ENCODE measurements around the gene KIFC3.

KIFC3 gene

DNA sequence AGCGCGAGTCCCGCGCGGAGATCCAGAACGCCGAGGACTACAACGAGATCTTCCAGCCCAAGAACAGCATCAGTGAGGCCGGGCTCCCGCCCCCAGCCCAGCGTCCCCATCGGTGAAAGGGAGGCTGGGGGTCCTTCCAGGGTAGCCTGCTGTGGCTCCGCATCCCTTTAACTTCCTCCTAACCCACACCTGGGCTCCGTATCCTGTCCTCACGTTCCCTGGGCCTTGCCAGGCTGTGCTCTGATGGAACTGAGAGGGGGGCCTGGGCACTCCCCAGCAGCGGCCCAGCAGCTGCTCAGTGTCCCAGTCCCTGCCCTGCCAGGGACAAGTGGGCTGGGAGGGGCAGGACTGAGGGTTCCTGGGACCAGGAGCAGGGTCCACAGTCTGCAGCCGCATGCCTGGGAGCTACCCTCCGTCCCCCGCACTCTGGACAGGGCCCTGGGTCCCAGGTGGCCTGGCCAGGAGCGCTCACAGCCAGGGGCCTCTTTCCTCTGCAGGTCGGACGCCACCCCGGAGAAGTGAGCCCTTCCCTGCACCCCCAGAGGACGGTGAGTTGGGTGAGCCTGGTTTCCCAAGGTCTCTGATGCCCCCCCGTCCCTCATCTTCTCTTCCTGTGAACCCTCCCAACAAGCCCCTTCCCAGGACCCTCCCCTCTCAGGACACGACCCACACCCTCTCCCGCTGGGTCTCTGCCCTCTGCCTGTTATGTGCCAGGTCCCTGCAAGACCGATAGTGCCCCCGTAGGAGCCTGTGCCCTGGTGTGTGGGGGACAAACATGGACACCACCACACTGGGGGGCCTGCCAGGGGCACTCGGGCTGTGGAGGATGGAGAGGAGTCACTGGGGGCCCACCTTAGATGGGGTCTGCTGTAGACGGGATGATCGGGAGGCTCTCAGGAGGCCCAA, 48.6 kb downstream of the KIFC3 start:
- in situ Hi-C loops (cut with HindIII; ENCODE audit: low pct_ligation_motif_present, low sequenced_read_pairs), result no loop called here
- Histone ChIP-seq H3K36me3 (replicated peaks) (peaks cover 26% of the 10 kb centered on the region), H3K27me3 (replicated peaks) (no peaks in the 10 kb centered on the region), H3K4me3 (ENCODE audit: low read depth, low read length) (no peak overlapping the region), H3K27ac (no peak overlapping the region)
- DNase-seq, result no peak
- TF ChIP-seq, protein P1, sequence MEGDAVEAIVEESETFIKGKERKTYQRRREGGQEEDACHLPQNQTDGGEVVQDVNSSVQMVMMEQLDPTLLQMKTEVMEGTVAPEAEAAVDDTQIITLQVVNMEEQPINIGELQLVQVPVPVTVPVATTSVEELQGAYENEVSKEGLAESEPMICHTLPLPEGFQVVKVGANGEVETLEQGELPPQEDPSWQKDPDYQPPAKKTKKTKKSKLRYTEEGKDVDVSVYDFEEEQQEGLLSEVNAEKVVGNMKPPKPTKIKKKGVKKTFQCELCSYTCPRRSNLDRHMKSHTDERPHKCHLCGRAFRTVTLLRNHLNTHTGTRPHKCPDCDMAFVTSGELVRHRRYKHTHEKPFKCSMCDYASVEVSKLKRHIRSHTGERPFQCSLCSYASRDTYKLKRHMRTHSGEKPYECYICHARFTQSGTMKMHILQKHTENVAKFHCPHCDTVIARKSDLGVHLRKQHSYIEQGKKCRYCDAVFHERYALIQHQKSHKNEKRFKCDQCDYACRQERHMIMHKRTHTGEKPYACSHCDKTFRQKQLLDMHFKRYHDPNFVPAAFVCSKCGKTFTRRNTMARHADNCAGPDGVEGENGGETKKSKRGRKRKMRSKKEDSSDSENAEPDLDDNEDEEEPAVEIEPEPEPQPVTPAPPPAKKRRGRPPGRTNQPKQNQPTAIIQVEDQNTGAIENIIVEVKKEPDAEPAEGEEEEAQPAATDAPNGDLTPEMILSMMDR (IDR thresholded peaks at IDR 0.05; ENCODE audit: low read depth, low read length, missing control alignments), result no peak

DNA sequence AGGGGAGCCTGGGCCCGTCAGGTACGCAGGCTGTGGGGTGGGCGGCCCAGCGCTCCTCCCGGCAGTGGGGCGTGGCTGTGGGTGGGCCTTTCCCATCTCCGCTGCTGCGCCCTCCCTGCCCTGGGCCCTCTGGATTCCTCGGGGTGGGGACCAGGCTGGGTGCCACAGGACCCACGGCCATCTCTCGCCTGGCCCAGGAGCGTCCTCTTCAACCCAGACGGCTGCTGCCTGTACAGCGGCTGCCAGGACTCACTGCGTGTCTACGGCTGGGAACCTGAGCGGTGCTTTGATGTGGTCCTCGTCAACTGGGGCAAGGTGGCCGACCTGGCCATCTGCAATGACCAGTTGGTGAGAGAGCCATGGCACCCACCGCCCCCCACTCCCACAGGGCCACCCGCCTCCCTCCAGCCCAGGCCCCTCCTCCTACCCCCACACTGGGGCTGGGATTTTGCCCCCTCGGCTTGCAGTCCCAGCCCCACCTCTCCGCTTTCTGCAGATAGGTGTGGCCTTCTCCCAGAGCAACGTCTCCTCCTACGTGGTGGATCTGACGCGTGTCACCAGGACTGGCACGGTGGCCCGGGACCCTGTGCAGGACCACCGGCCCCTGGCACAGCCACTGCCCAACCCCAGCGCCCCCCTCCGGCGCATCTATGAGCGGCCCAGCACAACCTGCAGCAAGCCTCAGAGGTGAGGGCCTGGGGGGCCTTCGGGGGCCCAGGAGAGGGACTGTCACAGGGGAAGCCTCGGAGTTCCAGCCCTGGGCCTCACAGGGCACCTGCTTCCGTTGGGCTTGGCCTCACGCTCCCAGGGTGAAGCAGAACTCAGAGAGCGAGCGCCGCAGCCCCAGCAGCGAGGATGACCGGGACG, 49.5 kb downstream of the KIFC3 start:
- no peak overlapping the region for H3K4me3 ChIP-seq (ENCODE audit: low read depth, low read length)
- in situ Hi-C loops (cut with HindIII; ENCODE audit: low pct_ligation_motif_present, low sequenced_read_pairs), result no loop called here
- peaks cover 26% of the 10 kb centered on the region for H3K36me3 ChIP-seq (replicated peaks)
- DNase-seq, result no peak
- H3K27ac ChIP-seq, result no peak overlapping the region
- no peaks in the 10 kb centered on the region for H3K27me3 ChIP-seq (replicated peaks)
- TF ChIP-seq, protein P1 (IDR thresholded peaks at IDR 0.05; ENCODE audit: low read depth, low read length, missing control alignments), result no peak

DNA sequence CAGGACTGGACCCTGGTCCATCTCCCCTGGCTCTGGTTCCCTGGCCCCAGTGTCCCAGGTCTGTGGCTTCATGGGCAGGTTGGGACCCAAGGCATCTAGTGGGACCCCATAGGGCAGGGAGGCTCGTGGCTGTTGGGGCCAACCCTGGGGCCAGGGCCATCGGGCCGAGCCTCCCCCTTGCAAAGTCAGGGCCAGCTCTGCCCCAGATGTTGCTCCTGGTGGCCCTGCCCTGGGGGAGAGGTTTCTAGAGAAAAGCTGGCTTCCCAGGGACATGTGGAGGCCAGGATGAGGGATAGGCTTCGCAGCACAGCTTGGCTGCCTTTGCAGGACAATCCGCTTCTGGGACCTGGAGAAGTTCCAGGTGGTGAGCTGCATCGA, 50.1 kb downstream of the KIFC3 start:
- Histone ChIP-seq H3K4me3 (ENCODE audit: low read depth, low read length) (no peak overlapping the region), H3K27me3 (replicated peaks) (no peaks in the 10 kb centered on the region), H3K27ac (no peak overlapping the region), H3K36me3 (replicated peaks) (peaks cover 23% of the 10 kb centered on the region)
- in situ Hi-C loops (cut with HindIII; ENCODE audit: low pct_ligation_motif_present, low sequenced_read_pairs), result no loop called here
- no peak for DNase-seq
- TF ChIP-seq, protein P1 (IDR thresholded peaks at IDR 0.05; ENCODE audit: low read depth, low read length, missing control alignments), result no peak

DNA sequence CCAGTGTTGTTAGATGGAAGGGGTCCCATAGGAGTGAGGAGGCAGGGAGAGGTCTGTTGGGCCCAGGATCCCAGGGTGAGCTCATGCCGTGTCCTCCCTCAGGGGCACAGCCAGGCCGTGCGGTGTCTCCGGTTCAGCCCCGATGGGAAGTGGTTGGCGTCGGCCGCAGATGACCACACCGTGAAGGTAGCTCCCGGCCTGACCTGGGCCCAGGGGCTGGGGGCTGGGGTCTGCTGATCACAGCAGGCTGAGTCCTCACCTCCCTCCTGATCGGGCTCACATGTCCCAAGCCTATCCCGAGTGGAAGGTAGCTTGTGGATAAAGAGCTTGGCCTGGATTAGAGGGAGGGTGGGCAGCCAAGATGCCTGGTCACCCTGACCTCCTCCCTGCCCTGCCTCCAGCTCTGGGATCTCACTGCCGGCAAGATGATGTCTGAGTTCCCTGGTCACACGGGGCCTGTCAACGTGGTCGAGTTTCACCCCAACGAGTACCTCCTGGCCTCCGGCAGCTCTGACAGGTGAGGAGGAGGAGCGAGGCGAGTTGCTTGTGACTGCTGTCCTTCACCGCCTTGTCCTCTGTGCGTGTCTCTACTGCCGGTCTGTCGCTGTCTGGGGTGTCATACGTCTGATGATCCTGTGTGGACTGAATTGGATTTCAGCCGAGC, 50.6 kb downstream of the KIFC3 start:
- H3K36me3 ChIP-seq (replicated peaks), result peaks cover 20% of the 10 kb centered on the region
- no peak for DNase-seq
- H3K4me3 ChIP-seq (ENCODE audit: low read depth, low read length), result no peak overlapping the region
- H3K27ac ChIP-seq, result no peak overlapping the region
- in situ Hi-C loops (cut with HindIII; ENCODE audit: low pct_ligation_motif_present, low sequenced_read_pairs), result no loop called here
- TF ChIP-seq, protein P1 (IDR thresholded peaks at IDR 0.05; ENCODE audit: low read depth, low read length, missing control alignments), result no peak
- no peaks in the 10 kb centered on the region for H3K27me3 ChIP-seq (replicated peaks)

DNA sequence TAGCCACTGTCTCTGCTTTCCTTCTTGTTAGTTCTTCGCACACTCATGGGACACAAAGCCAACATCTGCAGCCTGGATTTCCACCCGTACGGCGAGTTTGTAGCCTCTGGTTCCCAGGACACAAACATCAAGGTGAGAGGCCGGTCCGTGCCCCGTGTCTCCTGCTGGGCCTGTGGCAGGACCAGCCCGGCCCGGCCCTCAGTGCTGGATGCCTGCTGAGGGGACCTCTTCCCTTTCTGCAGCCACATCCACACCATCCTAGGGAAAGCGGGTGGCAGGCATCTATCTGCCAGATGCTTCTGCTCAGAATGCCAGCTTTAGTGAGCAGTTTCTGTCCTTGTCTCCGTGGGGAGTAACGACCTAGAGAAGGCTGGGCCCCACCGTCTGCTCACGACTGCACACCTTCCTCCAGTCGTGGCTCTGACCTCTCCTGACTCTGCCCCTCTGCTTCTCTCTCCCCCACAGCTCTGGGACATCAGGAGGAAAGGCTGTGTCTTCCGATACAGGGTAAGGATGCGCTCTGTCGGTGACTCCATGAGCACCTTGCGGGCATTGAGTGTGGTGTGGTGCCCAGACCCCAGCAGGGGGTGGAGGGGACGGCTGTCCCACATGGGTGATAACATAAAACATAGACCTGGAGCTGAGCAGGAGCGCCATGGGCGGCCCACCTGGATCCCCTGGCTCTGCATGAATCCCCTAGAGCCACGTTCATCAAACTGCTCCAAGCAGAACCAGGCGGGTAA, 51.3 kb downstream of the KIFC3 start:
- Histone ChIP-seq H3K27ac (no peak overlapping the region), H3K27me3 (replicated peaks) (no peaks in the 10 kb centered on the region), H3K4me3 (ENCODE audit: low read depth, low read length) (no peak overlapping the region), H3K36me3 (replicated peaks) (peaks cover 13% of the 10 kb centered on the region)
- in situ Hi-C loops (cut with HindIII; ENCODE audit: low pct_ligation_motif_present, low sequenced_read_pairs), result no loop called here
- TF ChIP-seq, protein P1 (IDR thresholded peaks at IDR 0.05; ENCODE audit: low read depth, low read length, missing control alignments), result no peak
- DNase-seq, result no peak

Measured in brain microvascular endothelial cell (primary cell).